CD14-positive monocyte (primary cell): ENCODE data around the gene HNRNPUL1. TPM values are rescaled to one million over a fixed set of nuclear protein-coding genes. Genes with fewer than 3 reads are reported as not detected.

Experiments
- DNase-seq, 3 donors: peaks; one replicate each; pipeline ENCODE4 v3.0.0-alpha.2; 2011 to 2022
- H2AFZ ChIP-seq: 2 replicates; pipeline ENCODE4 v1.6.0; 2012; ENCODE audit warnings: mild to moderate bottlenecking, low read depth, low read length, inconsistent platforms; ENCODE audit not compliant: insufficient read depth, poor library complexity, severe bottlenecking
- H3K27ac ChIP-seq, 2 donors: 1 replicate in 1 of 2; 2 replicates in 1 of 2; pipeline ENCODE4 v1.5.1; 2012 to 2013; ENCODE audit warnings: low read length in 2 of 2, control low read depth in 1 of 2, inconsistent platforms in 1 of 2, low read depth in 1 of 2, mild to moderate bottlenecking in 1 of 2
- H3K27me3 ChIP-seq, 2 donors: one replicate each; pipeline versions ENCODE4 v1.6.0 to v1.6.1; 2011 to 2013; ENCODE audit warnings: low read length in 2 of 2; ENCODE audit not compliant: control insufficient read depth in 2 of 2, insufficient read depth in 2 of 2
- H3K36me3 ChIP-seq, 2 donors: replicated peaks in 1 of 2; 1 replicate in 1 of 2; 2 replicates in 1 of 2; pipeline versions ENCODE4 v1.5.1 to v1.6.1; 2012 to 2013; ENCODE audit warnings: low read length in 2 of 2, control low read depth in 1 of 2, inconsistent platforms in 1 of 2, mild to moderate bottlenecking in 1 of 2; ENCODE audit not compliant: insufficient read depth in 2 of 2, control insufficient read depth in 1 of 2
- H3K4me1 ChIP-seq, 2 donors: 1 replicate in 1 of 2; 2 replicates in 1 of 2; pipeline versions ENCODE4 v1.5.1 to v1.6.1; 2012 to 2013; ENCODE audit warnings: low read length in 2 of 2, control low read depth in 1 of 2, inconsistent platforms in 1 of 2, mild to moderate bottlenecking in 1 of 2, moderate library complexity in 1 of 2; ENCODE audit not compliant: insufficient read depth in 2 of 2, control insufficient read depth in 1 of 2
- H3K4me2 ChIP-seq: replicated peaks from 2 replicates; pipeline ENCODE3; 2012; ENCODE audit warnings: low read length, moderate library complexity, mild to moderate bottlenecking; ENCODE audit not compliant: poor library complexity, severe bottlenecking; ENCODE audit errors: extremely low read depth
- H3K4me3 ChIP-seq, 3 experiments: fragments of 200-600 bp in 1 of 3; sonication (generic) in 1 of 3; replicated peaks in 1 of 3; 1 replicate in 2 of 3; 2 replicates in 1 of 3; pipeline ENCODE4 v1.5.1; 2011 to 2013; ENCODE audit warnings: low read length in 3 of 3, mild to moderate bottlenecking in 3 of 3, control low read depth in 2 of 3, low read depth in 2 of 3, inconsistent platforms in 1 of 3, moderate library complexity in 1 of 3
- H3K79me2 ChIP-seq: 2 replicates; pipeline ENCODE4 v1.6.0; 2012; ENCODE audit warnings: mild to moderate bottlenecking, control low read depth, inconsistent platforms, low read length, moderate library complexity; ENCODE audit not compliant: insufficient read depth
- H3K9ac ChIP-seq: 2 replicates; pipeline ENCODE4 v1.6.0; 2017; ENCODE audit warnings: low read length, mild to moderate bottlenecking; ENCODE audit not compliant: insufficient read depth, poor library complexity, severe bottlenecking
- H3K9me3 ChIP-seq, 2 donors: replicated peaks in 1 of 2; 1 replicate in 1 of 2; 2 replicates in 1 of 2; pipeline versions ENCODE4 v1.5.1 to v1.6.1; 2012 to 2013; ENCODE audit warnings: low read length in 2 of 2, control low read depth in 1 of 2; ENCODE audit not compliant: control insufficient read depth in 1 of 2, insufficient read depth in 1 of 2
- H4K20me1 ChIP-seq: 2 replicates; pipeline ENCODE4 v1.6.0; 2012; ENCODE audit warnings: mild to moderate bottlenecking, low read length, control low read depth, moderate library complexity; ENCODE audit not compliant: insufficient read depth
- H3K27ac Mint-ChIP-seq, 7 donors: one replicate each; pipeline ENCODE4 v1.8.0; 2020; ENCODE audit warnings: mild to moderate bottlenecking in 7 of 7, mixed read lengths in 7 of 7, moderate library complexity in 6 of 7, inconsistent platforms in 2 of 7
- H3K27me3 Mint-ChIP-seq, 3 donors: one replicate each; pipeline ENCODE4 v1.8.0; 2021 to 2022; ENCODE audit warnings: low read depth in 3 of 3, mild to moderate bottlenecking in 3 of 3, mixed read lengths in 3 of 3, moderate library complexity in 3 of 3, inconsistent platforms in 1 of 3
- H3K36me3 Mint-ChIP-seq, 2 donors: one replicate each; pipeline ENCODE4 v1.8.0; 2020; ENCODE audit warnings: mixed read lengths in 2 of 2, inconsistent platforms in 1 of 2, mild to moderate bottlenecking in 1 of 2
- H3K4me1 Mint-ChIP-seq: one replicate; pipeline ENCODE4 v1.8.0; 2020; ENCODE audit warnings: mild to moderate bottlenecking, mixed read lengths
- H3K4me3 Mint-ChIP-seq, 2 donors: one replicate each; pipeline ENCODE4 v1.8.0; 2020; ENCODE audit warnings: mild to moderate bottlenecking in 2 of 2, mixed read lengths in 2 of 2, moderate library complexity in 1 of 2
- H3K9me3 Mint-ChIP-seq, 7 donors: one replicate each; pipeline ENCODE4 v1.8.0; 2020 to 2022; ENCODE audit warnings: mixed read lengths in 7 of 7, mild to moderate bottlenecking in 6 of 7, moderate library complexity in 6 of 7, inconsistent platforms in 2 of 7
- CTCF ChIP-seq: fragments of 200-600 bp; IDR thresholded peaks from one replicate; pipeline ENCODE4 v1.8.0; 2022; ENCODE audit warnings: antibody characterized with exemption, mild to moderate bottlenecking
- WGBS: methylation state at CpG from one replicate; pipeline ENCODE4 v1.1.5; 2013; ENCODE audit warnings: missing lambda C conversion rate; ENCODE audit not compliant: insufficient coverage; 5-methylcytosine and 5-hydroxymethylcytosine counted together
- intact Hi-C, 2 donors: fragments of 100-400 bp; cut with micrococcal nuclease; formaldehyde crosslinking; loops; one replicate each; pipeline versions ENCODE4 v1.15.0 to v1.15.1; 2023
- polyA plus RNA-seq, 3 donors: library from polyadenylated mRNA; depleted of rRNA in 1 of 3; unstranded in 2 of 3; stranded (reverse) in 1 of 3; fragments of 300-500 nt in 2 of 3; fragments of >200 nt in 1 of 3; fragmentation: Illumina TruSeq in 2 of 3; gene quantifications; 1 replicate in 2 of 3; 2 replicates in 1 of 3; pipeline ENCODE4 v1.2.3, GENCODE V29; 2012 to 2021

Gene HNRNPUL1
- polyA plus RNA-seq, 3 donors: 22.6 to 55.3 (median 30.3) TPM

GRCh38 chr19:41322451-41322850 lies 58.3 kb downstream of the HNRNPUL1 start:
- no peak for DNase-seq
- intact Hi-C loops: no loop called here
- Histone ChIP-seq H3K4me1 (peaks cover 63 to 64% of the 10 kb centered on the region in 2 donors), H3K27me3 (no peaks in the 10 kb centered on the region), H2AFZ (no peak overlapping the region), H3K4me3 (no peak overlapping the region), H3K27ac (peak overlapping the region; percentile 30 to 96), H3K79me2 (peaks cover 43% of the 10 kb centered on the region), H4K20me1 (peaks cover 88% of the 10 kb centered on the region), H3K9ac (no peak overlapping the region), H3K9me3 (no peaks in the 10 kb centered on the region), H3K36me3 (peaks cover 45 to 53% of the 10 kb centered on the region in 2 donors), H3K4me2 (peak overlapping the region; percentile 14)
- Mint-ChIP-seq H3K27me3 (peaks cover 0 to 1% (median 0%) of the 10 kb centered on the region in 3 donors), H3K36me3 (peaks cover 59 to 76% of the 10 kb centered on the region in 2 donors), H3K4me1 (peaks cover 57% of the 10 kb centered on the region), H3K4me3 (no peak overlapping the region), H3K9me3 (peaks cover 0 to 1% (median 0%) of the 10 kb centered on the region in 7 donors), H3K27ac (peak overlapping the region; percentile 66 to 96 (median 87))
- TF ChIP-seq CTCF: no peak
- 98% methylated on average over 4 of the region's 11 CpGs for WGBS

- Histone ChIP-seq H3K4me2 (peak overlapping the region; percentile 14), H2AFZ (no peak overlapping the region), H3K27ac (peak overlapping the region; percentile 82 to 96), H4K20me1 (peaks cover 83% of the 10 kb centered on the region), H3K79me2 (peaks cover 43% of the 10 kb centered on the region), H3K27me3 (no peaks in the 10 kb centered on the region), H3K4me3 (peak overlapping the region in 1 of 3 experiments; percentile 9), H3K4me1 (peaks cover 68 to 69% of the 10 kb centered on the region in 2 donors), H3K9me3 (no peaks in the 10 kb centered on the region), H3K9ac (peak overlapping the region; percentile 67), H3K36me3 (peaks cover 44 to 49% of the 10 kb centered on the region in 2 donors)
- H3K4me3 Mint-ChIP-seq: peak overlapping the region in 1 of 2 donors; percentile 20
- WGBS: 53% methylated on average over 7 of the region's 7 CpGs
- H3K27me3 Mint-ChIP-seq: peaks cover 0 to 1% (median 0%) of the 10 kb centered on the region in 3 donors
- no peak for DNase-seq
- intact Hi-C loops: no loop called here
- H3K4me1 Mint-ChIP-seq: peaks cover 61% of the 10 kb centered on the region
- H3K27ac Mint-ChIP-seq: peak overlapping the region; percentile 66 to 96 (median 87)
- no peak for TF ChIP-seq CTCF
- H3K36me3 Mint-ChIP-seq: peaks cover 57 to 74% of the 10 kb centered on the region in 2 donors
- H3K9me3 Mint-ChIP-seq: peaks cover 0 to 1% (median 0%) of the 10 kb centered on the region in 7 donors
Measured at GRCh38 chr19:41323023-41323422, 58.9 kb downstream of the HNRNPUL1 start.
